Measurements from ENCODE around the gene SLC25A12.

Gene SLC25A12

DNA sequence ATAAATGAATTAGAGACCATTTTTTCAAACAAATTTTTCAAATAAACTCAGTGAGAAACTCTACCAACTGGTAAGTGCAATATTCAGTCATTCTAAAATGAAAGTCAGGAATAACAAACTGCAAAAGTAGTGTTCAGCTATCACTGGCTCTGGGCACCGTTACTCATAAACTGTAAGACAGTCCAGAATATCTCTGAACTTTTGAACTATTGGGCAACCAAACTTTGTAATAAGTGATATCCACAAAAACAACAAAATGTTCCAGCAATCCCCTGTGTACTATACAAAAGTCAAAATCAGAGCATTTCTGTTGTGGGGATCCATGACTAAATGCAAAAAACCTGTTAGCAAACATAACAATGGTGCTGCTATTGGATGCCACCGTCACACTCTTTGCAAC is 56.3 kb downstream of the SLC25A12 start:
- TF ChIP-seq, protein P1, sequence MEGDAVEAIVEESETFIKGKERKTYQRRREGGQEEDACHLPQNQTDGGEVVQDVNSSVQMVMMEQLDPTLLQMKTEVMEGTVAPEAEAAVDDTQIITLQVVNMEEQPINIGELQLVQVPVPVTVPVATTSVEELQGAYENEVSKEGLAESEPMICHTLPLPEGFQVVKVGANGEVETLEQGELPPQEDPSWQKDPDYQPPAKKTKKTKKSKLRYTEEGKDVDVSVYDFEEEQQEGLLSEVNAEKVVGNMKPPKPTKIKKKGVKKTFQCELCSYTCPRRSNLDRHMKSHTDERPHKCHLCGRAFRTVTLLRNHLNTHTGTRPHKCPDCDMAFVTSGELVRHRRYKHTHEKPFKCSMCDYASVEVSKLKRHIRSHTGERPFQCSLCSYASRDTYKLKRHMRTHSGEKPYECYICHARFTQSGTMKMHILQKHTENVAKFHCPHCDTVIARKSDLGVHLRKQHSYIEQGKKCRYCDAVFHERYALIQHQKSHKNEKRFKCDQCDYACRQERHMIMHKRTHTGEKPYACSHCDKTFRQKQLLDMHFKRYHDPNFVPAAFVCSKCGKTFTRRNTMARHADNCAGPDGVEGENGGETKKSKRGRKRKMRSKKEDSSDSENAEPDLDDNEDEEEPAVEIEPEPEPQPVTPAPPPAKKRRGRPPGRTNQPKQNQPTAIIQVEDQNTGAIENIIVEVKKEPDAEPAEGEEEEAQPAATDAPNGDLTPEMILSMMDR (IDR thresholded peaks at IDR 0.05; ENCODE audit: low read depth, low read length, missing control alignments) = no peak
- in situ Hi-C loops (cut with HindIII; ENCODE audit: low sequenced_read_pairs) = no loop called here
- no peak for DNase-seq (ENCODE audit: low read depth)

DNA sequence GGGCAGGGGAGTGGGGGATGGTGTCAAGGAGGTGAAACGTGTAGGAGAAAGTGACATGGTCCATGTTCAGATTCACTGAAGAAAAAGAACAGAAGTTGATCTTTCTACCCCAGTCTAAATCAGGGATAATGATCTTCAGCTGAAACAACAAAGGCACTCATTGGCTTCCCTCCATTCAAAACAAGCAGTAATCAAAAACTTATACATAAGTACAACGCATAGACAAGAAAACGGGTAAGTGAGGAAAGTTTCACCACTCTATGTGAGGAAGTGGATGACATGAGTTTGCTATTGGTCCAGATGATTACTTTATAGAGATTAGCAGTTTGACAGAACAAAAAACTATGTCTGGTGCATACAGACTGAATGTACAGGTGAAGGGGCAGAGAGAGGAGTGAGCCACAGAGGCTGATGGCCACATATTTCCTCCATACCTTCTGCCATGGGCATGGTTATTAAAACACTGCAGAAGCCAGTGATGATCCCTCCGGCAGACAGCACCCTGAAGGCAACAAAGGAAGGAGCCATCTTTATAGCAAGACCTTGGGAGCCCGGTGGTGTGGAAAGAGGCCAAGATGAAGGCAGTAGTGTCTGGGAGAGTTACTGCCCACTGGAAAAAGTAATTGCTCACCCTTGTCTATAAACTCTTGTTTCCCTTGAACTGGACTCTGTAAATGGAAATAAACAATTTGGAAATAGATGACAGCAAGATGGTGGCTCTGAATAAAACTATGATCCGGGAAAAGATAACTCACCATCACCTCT is 57.7 kb downstream of the SLC25A12 start:
- H3K4me3 ChIP-seq (ENCODE audit: low read depth, low read length) = no peak overlapping the region
- TF ChIP-seq, protein P1 (IDR thresholded peaks at IDR 0.05; ENCODE audit: low read depth, low read length, missing control alignments) = no peak
- in situ Hi-C loops (cut with HindIII; ENCODE audit: low sequenced_read_pairs) = no loop called here
- DNase-seq (ENCODE audit: low read depth) = no peak

More for the DNA sequence above, 56.3 kb downstream of the SLC25A12 start:
- no peak overlapping the region for H3K4me3 ChIP-seq (ENCODE audit: low read depth, low read length)

DNA sequence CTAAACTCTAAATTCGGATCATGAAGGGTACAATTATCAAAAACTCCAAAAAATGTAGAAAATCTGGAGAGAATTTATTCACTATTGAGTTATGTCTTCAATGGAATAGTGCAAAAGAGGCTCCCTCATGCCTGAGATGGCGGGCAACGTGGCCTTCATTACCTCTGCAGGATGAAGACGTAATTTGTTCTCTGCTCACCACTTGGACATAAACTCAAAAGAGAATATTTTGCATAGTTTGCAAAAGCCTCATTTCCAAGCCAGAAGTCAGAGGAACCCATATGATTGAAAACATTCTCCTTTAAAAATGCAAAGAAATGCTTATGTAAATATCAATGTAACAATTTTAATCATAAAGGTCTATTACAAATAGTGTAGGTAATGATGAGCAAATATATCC is 58.7 kb downstream of the SLC25A12 start:
- DNase-seq (ENCODE audit: low read depth) = no peak
- TF ChIP-seq, protein P1 (IDR thresholded peaks at IDR 0.05; ENCODE audit: low read depth, low read length, missing control alignments) = no peak
- in situ Hi-C loops (cut with HindIII; ENCODE audit: low sequenced_read_pairs) = no loop called here
- no peak overlapping the region for H3K4me3 ChIP-seq (ENCODE audit: low read depth, low read length)

DNA sequence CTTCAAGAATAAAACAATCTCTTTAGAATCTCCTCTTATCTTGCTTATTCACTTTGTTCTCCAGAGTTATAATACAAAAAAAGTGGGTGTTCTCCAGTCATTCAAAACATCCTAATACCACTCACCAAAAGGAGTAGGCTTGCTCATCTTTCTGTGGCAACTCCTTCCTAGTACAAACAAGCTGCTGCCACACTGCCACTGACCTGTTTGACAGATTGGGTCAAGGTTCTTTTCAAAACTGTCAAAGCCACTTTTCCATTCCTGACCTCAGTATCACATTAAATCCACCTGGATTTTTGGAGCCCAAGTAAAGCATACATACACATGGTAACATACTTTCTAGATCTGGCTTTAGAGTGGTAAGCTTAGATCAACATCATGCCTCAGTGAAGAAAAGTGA is 59.8 kb downstream of the SLC25A12 start:
- in situ Hi-C loops (cut with HindIII; ENCODE audit: low sequenced_read_pairs) = no loop called here
- TF ChIP-seq, protein P1 (IDR thresholded peaks at IDR 0.05; ENCODE audit: low read depth, low read length, missing control alignments) = no peak
- DNase-seq (ENCODE audit: low read depth) = no peak
- no peak overlapping the region for H3K4me3 ChIP-seq (ENCODE audit: low read depth, low read length)

DNA sequence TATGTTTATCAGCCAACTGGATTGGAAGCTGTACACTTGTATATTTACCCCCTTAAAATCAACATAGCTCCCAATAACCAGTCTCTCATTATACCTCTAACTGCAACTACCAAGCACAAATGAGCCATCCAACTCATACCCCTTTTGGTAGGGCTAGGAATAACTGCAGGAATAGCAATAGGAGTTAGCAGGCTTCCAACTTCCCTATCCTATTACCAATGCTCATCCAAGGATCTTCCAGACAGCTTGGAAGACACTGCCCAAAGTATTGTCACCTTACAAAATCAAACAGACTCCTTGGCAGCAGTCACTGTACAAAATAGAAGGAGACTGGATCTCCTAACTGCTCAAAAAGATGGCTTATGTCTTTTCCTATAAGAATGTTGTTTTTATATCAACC is 61.6 kb downstream of the SLC25A12 start:
- TF ChIP-seq, protein P1 (IDR thresholded peaks at IDR 0.05; ENCODE audit: low read depth, low read length, missing control alignments) = no peak
- H3K4me3 ChIP-seq (ENCODE audit: low read depth, low read length) = no peak overlapping the region
- no peak for DNase-seq (ENCODE audit: low read depth)
- in situ Hi-C loops (cut with HindIII; ENCODE audit: low sequenced_read_pairs) = no loop called here

DNA sequence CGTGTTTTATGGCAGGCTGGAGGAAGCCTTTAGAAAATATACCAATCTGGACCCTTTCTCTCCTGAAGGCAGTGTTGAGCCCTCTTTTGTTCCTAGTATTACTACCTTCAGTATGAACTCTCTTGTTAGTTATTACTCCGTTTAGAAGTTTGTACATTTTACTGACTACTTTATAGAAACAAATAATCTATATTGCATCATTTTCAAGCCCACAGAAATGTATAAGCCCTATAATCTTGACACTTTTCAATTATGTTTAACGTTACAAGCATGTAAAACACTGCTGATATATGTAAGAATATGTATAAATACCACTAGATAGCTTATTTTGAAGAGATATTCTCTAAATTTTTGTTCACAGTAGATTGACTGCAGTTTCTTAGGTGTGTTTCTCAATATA is 64.0 kb downstream of the SLC25A12 start:
- in situ Hi-C loops (cut with HindIII; ENCODE audit: low sequenced_read_pairs) = no loop called here
- TF ChIP-seq, protein P1 (IDR thresholded peaks at IDR 0.05; ENCODE audit: low read depth, low read length, missing control alignments) = no peak
- no peak for DNase-seq (ENCODE audit: low read depth)
- H3K4me3 ChIP-seq (ENCODE audit: low read depth, low read length) = no peak overlapping the region
